OCI-LY7 (cell line): ENCODE results near the gene SLC23A1. TPM values are rescaled to one million over a fixed set of nuclear protein-coding genes. Genes with fewer than 3 reads are reported as not detected.

Experiments used
- BruUV-seq: library from RNA; stranded (reverse); fragments of 400-500 nt; replicated peaks from 2 replicates; lab custom pipeline; 2021; lab: Mats Ljungman, UMichigan
- CTCF ChIA-PET: fragments of 300-600 bp; sonication (Branson Sonifier 250); formaldehyde crosslinking; loops from one replicate; lab custom pipeline; 2022; ENCODE audit warnings: antibody characterized with exemption; ENCODE audit not compliant: unreplicated experiment; lab: Charles Lee
- POLR2A ChIA-PET: fragments of 300-600 bp; sonication (Branson Sonifier 250); formaldehyde crosslinking; loops from one replicate; lab custom pipeline; 2022; ENCODE audit warnings: antibody characterized with exemption; lab: Charles Lee
- DNase-seq: peaks from one replicate; pipeline ENCODE4 v3.0.0-alpha.2; 2015; ENCODE audit warnings: low spot score
- H2AFZ ChIP-seq: fragments of 200-600 bp; sonication (generic), shearing (Covaris generic); 2 replicates; pipeline ENCODE4 v1.6.1; 2014; ENCODE audit warnings: mild to moderate bottlenecking, antibody characterized with exemption, low read length, moderate library complexity
- H3K27ac ChIP-seq: fragments of 200-600 bp; sonication (generic); 2 replicates; pipeline ENCODE4 v1.5.1; 2014; ENCODE audit warnings: mixed run types, low read depth, mild to moderate bottlenecking, moderate library complexity, low read length, inconsistent platforms; ENCODE audit not compliant: poor library complexity, severe bottlenecking
- H3K36me3 ChIP-seq: fragments of 200-600 bp; sonication (generic); 2 replicates; pipeline ENCODE4 v1.6.1; 2014; ENCODE audit warnings: mild to moderate bottlenecking, antibody characterized with exemption, low read length, moderate library complexity, mixed read lengths; ENCODE audit not compliant: insufficient read depth
- H3K4me1 ChIP-seq: fragments of 200-600 bp; sonication (generic); 2 replicates; pipeline ENCODE4 v1.5.1; 2014; ENCODE audit warnings: mild to moderate bottlenecking, low read length; ENCODE audit not compliant: insufficient read depth, poor library complexity, severe bottlenecking
- H3K4me2 ChIP-seq: fragments of 200-600 bp; sonication (generic); 2 replicates; pipeline ENCODE4 v1.6.1; 2014; ENCODE audit warnings: mild to moderate bottlenecking, low read length
- H3K4me3 ChIP-seq: fragments of 200-600 bp; sonication (generic); 2 replicates; pipeline ENCODE4 v1.5.1; 2014; ENCODE audit warnings: mild to moderate bottlenecking, low read depth, low read length; ENCODE audit not compliant: poor library complexity, severe bottlenecking
- H3K79me2 ChIP-seq: fragments of 200-600 bp; sonication (generic); 2 replicates; pipeline ENCODE4 v1.6.1; 2016; ENCODE audit warnings: low read depth, mild to moderate bottlenecking, low read length, moderate library complexity, mixed read lengths; ENCODE audit not compliant: insufficient read depth
- H3K9me2 ChIP-seq: fragments of 200-600 bp; sonication (generic); 2 replicates; pipeline ENCODE4 v1.6.1; 2016; ENCODE audit warnings: mild to moderate bottlenecking, low read length, mixed read lengths; ENCODE audit not compliant: insufficient read depth
- H3K9me3 ChIP-seq: fragments of 200-600 bp; sonication (generic); 2 replicates; pipeline ENCODE4 v1.6.1; 2014; ENCODE audit warnings: mild to moderate bottlenecking, mixed run types, low read length, mixed read lengths
- H4K20me1 ChIP-seq: fragments of 200-600 bp; sonication (generic); 2 replicates; pipeline ENCODE4 v1.6.1; 2014; ENCODE audit warnings: mild to moderate bottlenecking, antibody characterized with exemption, low read length, moderate library complexity, mixed read lengths; ENCODE audit not compliant: insufficient read depth
- CTCF ChIP-seq: fragments of 200-600 bp; sonication (generic); conservative IDR thresholded peaks from 2 replicates; pipeline ENCODE4 v1.5.1; 2014; ENCODE audit warnings: mild to moderate bottlenecking, antibody characterized with exemption, low read length, moderate library complexity, mixed read lengths
- EZH2phosphoT487 ChIP-seq: fragments of 200-600 bp; sonication (generic); IDR thresholded peaks from 2 replicates; pipeline ENCODE4 v1.6.1; 2018; ENCODE audit warnings: low read depth, borderline replicate concordance, mild to moderate bottlenecking, mixed run types, antibody characterized with exemption, low read length, moderate library complexity, mixed read lengths
- intact Hi-C: fragments of 100-400 bp; cut with micrococcal nuclease; formaldehyde crosslinking; loops from one replicate; pipeline ENCODE4 v1.10.0; 2022; ENCODE audit not compliant: unreplicated experiment
- total RNA-seq, 2 experiments: library from RNA; depleted of rRNA in 1 of 2; stranded (reverse); fragments of >200 nt in 1 of 2; shearing (Covaris generic) in 1 of 2; gene quantifications; 2 replicates each; pipeline ENCODE4 v1.2.3, GENCODE V29; 2014 to 2022

The SLC23A1 gene
- total RNA-seq, 2 experiments from 2014 or later, result 20.3 to 63.1 TPM

- Histone ChIP-seq H3K79me2 (no peaks in the 10 kb centered on the region), H3K4me3 (no peak overlapping the region), H3K4me1 (no peaks in the 10 kb centered on the region), H2AFZ (no peak overlapping the region), H3K9me2 (no peaks in the 10 kb centered on the region), H4K20me1 (no peaks in the 10 kb centered on the region), H3K36me3 (no peaks in the 10 kb centered on the region), H3K4me2 (no peak overlapping the region), H3K9me3 (no peaks in the 10 kb centered on the region), H3K27ac (no peak overlapping the region)
- no peak for TF ChIP-seq CTCF
- TF ChIP-seq EZH2phosphoT487, result no peak
- CTCF ChIA-PET, result no interaction called here
- no TSS peak for BruUV-seq
- no peak for DNase-seq
- intact Hi-C loops, result no loop called here
- POLR2A ChIA-PET, result no interaction called here
These were observed 33.6 kb upstream of the SLC23A1 start for GRCh38 chr5:139416651-139417050.

GRCh38 chr5:139415869-139416268 lies 32.8 kb upstream of the SLC23A1 start:
- Histone ChIP-seq H3K9me3 (no peaks in the 10 kb centered on the region), H3K4me3 (no peak overlapping the region), H3K79me2 (no peaks in the 10 kb centered on the region), H3K4me1 (no peaks in the 10 kb centered on the region), H3K9me2 (no peaks in the 10 kb centered on the region), H3K36me3 (no peaks in the 10 kb centered on the region), H3K4me2 (no peak overlapping the region), H4K20me1 (no peaks in the 10 kb centered on the region), H2AFZ (no peak overlapping the region), H3K27ac (no peak overlapping the region)
- POLR2A ChIA-PET, result no interaction called here
- no TSS peak for BruUV-seq
- TF ChIP-seq EZH2phosphoT487 (no peak), CTCF (no peak)
- no peak for DNase-seq
- CTCF ChIA-PET, result no interaction called here
- intact Hi-C loops, result no loop called here

- H3K4me1 ChIP-seq, result no peaks in the 10 kb centered on the region
- H3K4me2 ChIP-seq, result no peak overlapping the region
- H3K36me3 ChIP-seq, result no peaks in the 10 kb centered on the region
- no peaks in the 10 kb centered on the region for H4K20me1 ChIP-seq
- no peaks in the 10 kb centered on the region for H3K79me2 ChIP-seq
- H3K27ac ChIP-seq, result no peak overlapping the region
- ChIA-PET POLR2A (no interaction called here), CTCF (interaction anchor here (0.5 kb wide), 1 partner anchor 23 kb away, joined by 4 read pairs; no protein-coding TSS in a partner anchor)
- no peak overlapping the region for H3K4me3 ChIP-seq
- no peak for TF ChIP-seq EZH2phosphoT487
- TF ChIP-seq CTCF, result no peak
- no peaks in the 10 kb centered on the region for H3K9me2 ChIP-seq
- BruUV-seq, result no TSS peak
- intact Hi-C loops, result no loop called here
- no peak overlapping the region for H2AFZ ChIP-seq
- H3K9me3 ChIP-seq, result no peaks in the 10 kb centered on the region
- DNase-seq, result no peak
These were observed 32.2 kb upstream of the SLC23A1 start for GRCh38 chr5:139415221-139415861.
